Measurements from ENCODE around the gene AFF1.
A peak's percentile ranks its signal among the peaks of the same experiment; 100 is the strongest.

The AFF1 gene

GRCh38 chr4:87002682-87003043, 67.9 kb downstream of the AFF1 start:
- no peak overlapping the region for H3K4me3 ChIP-seq (ENCODE audit: low read depth, low read length)
- H3K4me1 ChIP-seq (ENCODE audit: control insufficient read depth, insufficient read depth, low read length) = peaks cover 49% of the 10 kb centered on the region
- no peaks in the 10 kb centered on the region for H3K27me3 ChIP-seq (ENCODE audit: control insufficient read depth, insufficient read depth, low read length)
- no peak overlapping the region for H3K9ac ChIP-seq (ENCODE audit: low read depth, low read length)
- no peaks in the 10 kb centered on the region for H3K9me3 ChIP-seq (ENCODE audit: control insufficient read depth, insufficient read depth, low read length)
- no peaks in the 10 kb centered on the region for H3K36me3 ChIP-seq (ENCODE audit: control insufficient read depth, insufficient read depth, low read length)

DNA sequence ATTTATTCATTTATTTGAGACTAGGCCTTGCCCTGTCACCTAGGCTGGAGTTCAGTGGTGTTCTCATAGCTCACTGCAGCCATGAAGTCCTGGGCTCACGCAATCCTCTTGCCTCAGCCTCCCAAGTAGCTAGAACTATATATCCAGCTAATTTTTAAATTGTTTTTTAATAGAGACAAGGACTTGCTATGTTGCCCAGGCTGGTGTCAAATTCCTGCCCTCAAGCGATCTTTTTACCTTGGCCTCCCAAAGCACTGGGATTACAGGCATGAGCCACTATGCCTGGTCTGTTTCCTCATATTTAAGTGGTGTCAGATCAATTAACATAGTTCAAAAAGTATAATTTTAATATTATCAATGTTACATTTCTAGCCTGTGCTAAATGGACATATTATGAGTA, 68.5 kb downstream of the AFF1 start:
- H3K4me3 ChIP-seq (ENCODE audit: low read depth, low read length) = no peak overlapping the region
- no peaks in the 10 kb centered on the region for H3K36me3 ChIP-seq (ENCODE audit: control insufficient read depth, insufficient read depth, low read length)
- no peak overlapping the region for H3K9ac ChIP-seq (ENCODE audit: low read depth, low read length)
- no peaks in the 10 kb centered on the region for H3K9me3 ChIP-seq (ENCODE audit: control insufficient read depth, insufficient read depth, low read length)
- H3K27me3 ChIP-seq (ENCODE audit: control insufficient read depth, insufficient read depth, low read length) = no peaks in the 10 kb centered on the region
- H3K4me1 ChIP-seq (ENCODE audit: control insufficient read depth, insufficient read depth, low read length) = peaks cover 48% of the 10 kb centered on the region

GRCh38 chr4:87005369-87005689, 70.5 kb downstream of the AFF1 start:
- Histone ChIP-seq H3K9me3 (ENCODE audit: control insufficient read depth, insufficient read depth, low read length) (no peaks in the 10 kb centered on the region), H3K36me3 (ENCODE audit: control insufficient read depth, insufficient read depth, low read length) (no peaks in the 10 kb centered on the region), H3K27me3 (ENCODE audit: control insufficient read depth, insufficient read depth, low read length) (no peaks in the 10 kb centered on the region), H3K4me3 (ENCODE audit: low read depth, low read length) (no peak overlapping the region), H3K9ac (ENCODE audit: low read depth, low read length) (no peak overlapping the region), H3K4me1 (ENCODE audit: control insufficient read depth, insufficient read depth, low read length) (peaks cover 51% of the 10 kb centered on the region)

DNA sequence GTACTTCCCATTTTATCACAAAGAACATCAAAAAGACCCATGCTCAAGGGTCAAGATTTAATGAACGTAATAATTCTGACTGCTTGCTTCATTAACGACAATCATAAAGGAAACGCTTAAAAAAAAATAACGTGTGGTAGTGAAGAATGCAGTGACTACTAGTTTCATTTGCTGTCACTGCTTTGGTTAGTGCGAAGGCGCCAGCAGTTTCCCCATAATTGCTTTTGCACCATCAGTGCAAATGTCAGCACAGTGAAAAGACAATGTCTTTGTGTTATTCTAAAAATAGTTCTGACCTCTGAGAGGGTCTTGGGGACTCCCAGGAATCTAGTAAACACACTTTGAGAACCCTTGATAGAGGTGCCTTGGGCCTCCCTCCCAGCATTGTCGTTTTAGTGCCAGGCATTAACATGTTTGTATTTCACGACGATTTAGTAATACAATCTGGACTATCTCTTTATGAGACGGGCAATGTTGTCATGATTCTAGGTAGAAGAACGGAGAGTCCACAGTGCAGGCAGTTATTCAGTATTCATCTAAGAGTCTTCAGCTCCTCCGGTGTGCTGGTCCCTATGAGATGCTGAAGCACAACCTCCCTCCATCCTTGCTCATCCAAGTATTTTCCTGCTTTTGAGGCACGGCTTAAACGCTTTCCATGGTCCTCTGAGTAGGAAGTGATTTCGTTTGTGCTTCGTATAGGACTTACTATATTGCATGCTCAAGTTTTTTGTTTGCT, 71.0 kb downstream of the AFF1 start:
- Histone ChIP-seq H3K27me3 (ENCODE audit: control insufficient read depth, insufficient read depth, low read length) (no peaks in the 10 kb centered on the region), H3K9ac (ENCODE audit: low read depth, low read length) (peak overlapping the region; percentile 13), H3K4me1 (ENCODE audit: control insufficient read depth, insufficient read depth, low read length) (peaks cover 47% of the 10 kb centered on the region), H3K9me3 (ENCODE audit: control insufficient read depth, insufficient read depth, low read length) (no peaks in the 10 kb centered on the region), H3K4me3 (ENCODE audit: low read depth, low read length) (peak overlapping the region; percentile 87), H3K36me3 (ENCODE audit: control insufficient read depth, insufficient read depth, low read length) (no peaks in the 10 kb centered on the region)

GRCh38 chr4:87006426-87006675, 71.5 kb downstream of the AFF1 start:
- Histone ChIP-seq H3K4me3 (ENCODE audit: low read depth, low read length) (peak overlapping the region; percentile 87), H3K9me3 (ENCODE audit: control insufficient read depth, insufficient read depth, low read length) (no peaks in the 10 kb centered on the region), H3K27me3 (ENCODE audit: control insufficient read depth, insufficient read depth, low read length) (no peaks in the 10 kb centered on the region), H3K36me3 (ENCODE audit: control insufficient read depth, insufficient read depth, low read length) (no peaks in the 10 kb centered on the region), H3K9ac (ENCODE audit: low read depth, low read length) (peak overlapping the region; percentile 13), H3K4me1 (ENCODE audit: control insufficient read depth, insufficient read depth, low read length) (peaks cover 51% of the 10 kb centered on the region)

DNA sequence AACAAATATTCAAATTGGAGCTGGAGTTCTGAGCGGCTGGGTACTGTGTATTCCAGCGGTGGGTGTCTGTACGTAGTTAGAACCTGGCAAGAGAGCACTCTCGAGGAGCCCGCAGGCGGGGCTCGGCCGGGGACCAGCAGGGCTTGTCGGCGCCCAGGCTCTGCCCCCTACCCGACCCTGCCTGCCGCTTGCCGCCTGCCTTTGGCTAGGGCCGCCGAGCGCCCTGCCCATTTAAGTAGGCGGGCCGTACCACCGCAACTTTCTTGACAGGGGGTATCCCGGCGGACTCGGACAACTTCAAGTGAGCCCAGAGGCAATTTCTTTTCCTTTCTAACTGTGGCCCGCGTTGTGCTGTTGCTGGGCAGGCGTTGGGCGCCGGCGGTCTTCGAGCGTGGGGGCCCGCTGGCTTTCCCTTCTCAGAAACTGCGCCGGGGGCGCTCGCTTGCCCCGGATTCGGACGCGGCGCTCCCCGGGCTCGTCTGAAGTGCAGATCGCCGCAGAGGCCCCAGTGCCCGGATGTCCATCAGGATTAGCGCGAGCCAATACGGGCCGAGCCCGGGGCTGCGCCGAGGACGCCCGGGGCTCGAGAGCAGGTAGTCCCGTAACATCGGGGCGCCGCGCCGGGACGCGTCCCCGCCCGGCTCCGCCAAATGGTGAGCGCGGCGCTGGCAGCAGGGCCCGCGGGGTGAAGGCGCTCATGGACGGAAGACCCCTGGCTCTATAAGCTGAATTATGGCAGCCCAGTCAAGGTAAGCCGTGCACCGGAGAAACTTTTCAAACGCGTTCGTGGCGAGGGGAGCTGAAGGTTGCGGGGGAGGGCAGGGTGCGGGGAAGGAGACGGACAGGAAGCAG, 72.1 kb downstream of the AFF1 start:
- Histone ChIP-seq H3K27me3 (ENCODE audit: control insufficient read depth, insufficient read depth, low read length) (no peaks in the 10 kb centered on the region), H3K36me3 (ENCODE audit: control insufficient read depth, insufficient read depth, low read length) (no peaks in the 10 kb centered on the region), H3K4me3 (ENCODE audit: low read depth, low read length) (peak overlapping the region; percentile 87), H3K4me1 (ENCODE audit: control insufficient read depth, insufficient read depth, low read length) (peaks cover 57% of the 10 kb centered on the region), H3K9me3 (ENCODE audit: control insufficient read depth, insufficient read depth, low read length) (no peaks in the 10 kb centered on the region), H3K9ac (ENCODE audit: low read depth, low read length) (peak overlapping the region; percentile 82)

- no peaks in the 10 kb centered on the region for H3K36me3 ChIP-seq (ENCODE audit: control insufficient read depth, insufficient read depth, low read length)
- H3K27me3 ChIP-seq (ENCODE audit: control insufficient read depth, insufficient read depth, low read length) = no peaks in the 10 kb centered on the region
- H3K4me1 ChIP-seq (ENCODE audit: control insufficient read depth, insufficient read depth, low read length) = peaks cover 55% of the 10 kb centered on the region
- H3K4me3 ChIP-seq (ENCODE audit: low read depth, low read length) = peak overlapping the region; percentile 87
- no peaks in the 10 kb centered on the region for H3K9me3 ChIP-seq (ENCODE audit: control insufficient read depth, insufficient read depth, low read length)
- peak overlapping the region; percentile 82 for H3K9ac ChIP-seq (ENCODE audit: low read depth, low read length)
These were observed 73.0 kb downstream of the AFF1 start for GRCh38 chr4:87007528-87008446.

DNA sequence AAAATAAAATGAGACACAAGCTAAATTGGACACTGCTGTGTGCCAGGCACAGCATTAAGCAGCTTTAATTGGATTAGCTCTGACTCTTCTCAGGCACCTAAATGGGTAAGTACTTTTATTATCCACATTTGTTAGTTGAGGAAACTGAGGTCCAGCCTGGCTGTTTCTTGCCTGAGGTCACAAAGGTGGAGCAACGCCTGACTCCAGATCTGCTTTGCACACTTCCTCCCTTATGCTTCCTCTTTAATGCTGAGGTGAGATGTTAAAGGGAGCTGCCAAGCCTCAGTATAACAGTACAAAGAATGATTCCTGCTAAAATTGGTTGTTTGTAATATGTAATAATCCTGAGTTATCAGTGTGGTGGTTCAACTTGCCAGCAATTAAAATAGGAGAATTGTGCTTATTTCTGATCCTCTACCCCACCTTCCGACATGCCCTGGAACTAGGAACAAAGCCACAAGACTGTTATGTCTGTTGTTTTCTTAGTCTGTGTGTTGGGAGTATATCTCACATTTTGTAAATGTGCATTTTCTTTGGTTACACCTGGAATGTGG, 74.4 kb downstream of the AFF1 start:
- H3K9me3 ChIP-seq (ENCODE audit: control insufficient read depth, insufficient read depth, low read length) = no peaks in the 10 kb centered on the region
- H3K36me3 ChIP-seq (ENCODE audit: control insufficient read depth, insufficient read depth, low read length) = no peaks in the 10 kb centered on the region
- no peaks in the 10 kb centered on the region for H3K27me3 ChIP-seq (ENCODE audit: control insufficient read depth, insufficient read depth, low read length)
- H3K4me1 ChIP-seq (ENCODE audit: control insufficient read depth, insufficient read depth, low read length) = peaks cover 51% of the 10 kb centered on the region
- H3K4me3 ChIP-seq (ENCODE audit: low read depth, low read length) = no peak overlapping the region
- H3K9ac ChIP-seq (ENCODE audit: low read depth, low read length) = peak overlapping the region; percentile 8

DNA sequence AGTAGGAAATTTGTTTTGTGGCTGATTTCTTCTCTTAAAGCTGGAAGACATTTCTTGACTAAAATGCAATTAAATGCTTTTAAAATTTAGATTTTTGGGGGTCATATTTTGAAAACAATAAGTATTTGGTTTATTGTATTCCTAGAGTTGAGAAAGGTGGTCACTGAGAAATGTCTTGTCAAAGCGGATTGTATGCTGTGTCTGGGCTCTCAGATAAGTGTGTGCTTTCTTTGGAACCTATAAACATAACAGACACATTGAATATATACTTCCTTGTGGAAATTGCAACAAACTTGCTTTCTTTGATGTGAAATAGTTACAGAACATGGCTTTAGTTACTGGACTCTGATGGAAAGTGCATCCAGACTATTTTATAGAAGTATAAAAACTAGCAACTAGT, 75.4 kb downstream of the AFF1 start:
- H3K36me3 ChIP-seq (ENCODE audit: control insufficient read depth, insufficient read depth, low read length) = no peaks in the 10 kb centered on the region
- no peaks in the 10 kb centered on the region for H3K9me3 ChIP-seq (ENCODE audit: control insufficient read depth, insufficient read depth, low read length)
- no peak overlapping the region for H3K9ac ChIP-seq (ENCODE audit: low read depth, low read length)
- H3K4me3 ChIP-seq (ENCODE audit: low read depth, low read length) = no peak overlapping the region
- peaks cover 59% of the 10 kb centered on the region for H3K4me1 ChIP-seq (ENCODE audit: control insufficient read depth, insufficient read depth, low read length)
- no peaks in the 10 kb centered on the region for H3K27me3 ChIP-seq (ENCODE audit: control insufficient read depth, insufficient read depth, low read length)

GRCh38 chr4:87011340-87012034, 76.7 kb downstream of the AFF1 start:
- H3K4me1 ChIP-seq (ENCODE audit: control insufficient read depth, insufficient read depth, low read length) = peaks cover 55% of the 10 kb centered on the region
- no peaks in the 10 kb centered on the region for H3K36me3 ChIP-seq (ENCODE audit: control insufficient read depth, insufficient read depth, low read length)
- H3K27me3 ChIP-seq (ENCODE audit: control insufficient read depth, insufficient read depth, low read length) = no peaks in the 10 kb centered on the region
- no peak overlapping the region for H3K9ac ChIP-seq (ENCODE audit: low read depth, low read length)
- no peak overlapping the region for H3K4me3 ChIP-seq (ENCODE audit: low read depth, low read length)
- H3K9me3 ChIP-seq (ENCODE audit: control insufficient read depth, insufficient read depth, low read length) = no peaks in the 10 kb centered on the region

GRCh38 chr4:87012265-87012953, 77.6 kb downstream of the AFF1 start:
- H3K9ac ChIP-seq (ENCODE audit: low read depth, low read length) = no peak overlapping the region
- no peak overlapping the region for H3K4me3 ChIP-seq (ENCODE audit: low read depth, low read length)
- H3K4me1 ChIP-seq (ENCODE audit: control insufficient read depth, insufficient read depth, low read length) = peaks cover 58% of the 10 kb centered on the region
- H3K36me3 ChIP-seq (ENCODE audit: control insufficient read depth, insufficient read depth, low read length) = no peaks in the 10 kb centered on the region
- no peaks in the 10 kb centered on the region for H3K27me3 ChIP-seq (ENCODE audit: control insufficient read depth, insufficient read depth, low read length)
- no peaks in the 10 kb centered on the region for H3K9me3 ChIP-seq (ENCODE audit: control insufficient read depth, insufficient read depth, low read length)

Measured in iPS-15b (cell line).